ENCODE results near the gene IL1R2.

Gene IL1R2

GRCh38 chr2:102033750-102034682, 42.3 kb downstream of the IL1R2 start:
- TF ChIP-seq SPI1 (IDR thresholded peaks at IDR 0.05; ENCODE audit: borderline replicate concordance, low read depth): no peak
- TF ChIP-seq CTCF (IDR thresholded peaks at IDR 0.05; ENCODE audit: insufficient read depth, low read length): no peak
- TF ChIP-seq GABPA (IDR thresholded peaks at IDR 0.05; ENCODE audit: low read depth): no peak
- TF ChIP-seq REST (IDR thresholded peaks at IDR 0.05; ENCODE audit: insufficient replicate concordance, low read depth): no peak
- TF ChIP-seq POLR2AphosphoS5 (IDR thresholded peaks at IDR 0.05; ENCODE audit: low read depth): no peak
- no peaks in the 10 kb centered on the region for H3K27me3 ChIP-seq (ENCODE audit: insufficient read depth, poor library complexity, severe bottlenecking)

GRCh38 chr2:102034683-102035548, 43.2 kb downstream of the IL1R2 start:
- TF ChIP-seq GABPA (IDR thresholded peaks at IDR 0.05; ENCODE audit: low read depth) (no peak), POLR2AphosphoS5 (IDR thresholded peaks at IDR 0.05; ENCODE audit: low read depth) (no peak), REST (IDR thresholded peaks at IDR 0.05; ENCODE audit: insufficient replicate concordance, low read depth) (no peak), SPI1 (IDR thresholded peaks at IDR 0.05; ENCODE audit: borderline replicate concordance, low read depth) (no peak), CTCF (IDR thresholded peaks at IDR 0.05; ENCODE audit: insufficient read depth, low read length) (no peak)
- peak overlapping the region; percentile 76 for H3K27ac ChIP-seq (replicated peaks)
- DNase-seq (ENCODE audit: low read depth in 1 of 2, low spot score in 1 of 2): peak in 1 of 2 experiments; percentile 23
- H3K27me3 ChIP-seq (ENCODE audit: insufficient read depth, poor library complexity, severe bottlenecking): no peaks in the 10 kb centered on the region
- no peak overlapping the region for H3K4me3 ChIP-seq (replicated peaks; ENCODE audit: insufficient read depth, low read length)

More at GRCh38 chr2:102033750-102034682, 42.3 kb downstream of the IL1R2 start:
- Histone ChIP-seq H3K27ac (replicated peaks) (peak overlapping the region; percentile 76), H3K4me3 (replicated peaks; ENCODE audit: insufficient read depth, low read length) (no peak overlapping the region)
- DNase-seq (ENCODE audit: low read depth in 1 of 2, low spot score in 1 of 2): no peak

GRCh38 chr2:102037681-102038080, 45.9 kb downstream of the IL1R2 start:
- TF ChIP-seq POLR2AphosphoS5 (IDR thresholded peaks at IDR 0.05; ENCODE audit: low read depth) (no peak), GABPA (IDR thresholded peaks at IDR 0.05; ENCODE audit: low read depth) (no peak), CTCF (IDR thresholded peaks at IDR 0.05; ENCODE audit: insufficient read depth, low read length) (no peak), REST (IDR thresholded peaks at IDR 0.05; ENCODE audit: insufficient replicate concordance, low read depth) (no peak), SPI1 (IDR thresholded peaks at IDR 0.05; ENCODE audit: borderline replicate concordance, low read depth) (no peak)
- Histone ChIP-seq H3K27me3 (ENCODE audit: insufficient read depth, poor library complexity, severe bottlenecking) (no peaks in the 10 kb centered on the region), H3K27ac (replicated peaks) (no peak overlapping the region), H3K4me3 (replicated peaks; ENCODE audit: insufficient read depth, low read length) (no peak overlapping the region)
- DNase-seq (ENCODE audit: low read depth in 1 of 2, low spot score in 1 of 2): no peak

All from HL-60 (cell line).